ENCODE results near the gene CPM.

CPM gene

GRCh38 chr12:68932961-68933893, at the start of gene CPM:
CPM (minus strand) TSS chr12:68933171; CDS start chr12:68932837, 334 bp downstream.
- TF ChIP-seq CTCF (IDR thresholded peaks at IDR 0.05; ENCODE audit: low read depth, low read length): 0 out of 2 replicates have a peak, but pooled peaks have one; percentile 1
- Histone ChIP-seq H3K9me3 (ENCODE audit: severe bottlenecking) (peaks cover 6% of the 10 kb centered on the region), H3K36me3 (no peaks in the 10 kb centered on the region; the same call in 1 of the 2 replicates), H3K27me3 (ENCODE audit: insufficient read depth, low read depth, severe bottlenecking) (peaks cover 17% of the 10 kb centered on the region), H3K27ac (no peak within 1 kb of the TSS), H3K4me3 (ENCODE audit: low read depth, low read length) (peak within 1 kb of the TSS; percentile 66)
- peak; percentile 71 for DNase-seq

GRCh38 chr12:68981516-68981915, 48.5 kb upstream of the CPM start:
- Histone ChIP-seq H3K9me3 (ENCODE audit: severe bottlenecking) (peaks cover 6% of the 10 kb centered on the region), H3K27me3 (ENCODE audit: insufficient read depth, low read depth, severe bottlenecking) (no peaks in the 10 kb centered on the region)
- TF ChIP-seq CTCF (IDR thresholded peaks at IDR 0.05; ENCODE audit: low read depth, low read length): no peak

GRCh38 chr12:68980476-68981212, 47.7 kb upstream of the CPM start:
- Histone ChIP-seq H3K27ac (no peak overlapping the region), H3K27me3 (ENCODE audit: insufficient read depth, low read depth, severe bottlenecking) (no peaks in the 10 kb centered on the region), H3K36me3 (no peaks in the 10 kb centered on the region), H3K9me3 (ENCODE audit: severe bottlenecking) (peaks cover 6% of the 10 kb centered on the region), H3K4me3 (ENCODE audit: low read depth, low read length) (no peak overlapping the region)
- no peak for DNase-seq
- no peak for TF ChIP-seq CTCF (IDR thresholded peaks at IDR 0.05; ENCODE audit: low read depth, low read length)

More at GRCh38 chr12:68981516-68981915, 48.5 kb upstream of the CPM start:
- no peak overlapping the region for H3K4me3 ChIP-seq (ENCODE audit: low read depth, low read length)
- no peak for DNase-seq
- H3K27ac ChIP-seq: no peak overlapping the region
- no peaks in the 10 kb centered on the region for H3K36me3 ChIP-seq

- no peaks in the 10 kb centered on the region for H3K27me3 ChIP-seq (ENCODE audit: insufficient read depth, low read depth, severe bottlenecking)
Measured at GRCh38 chr12:68978678-68979077, 45.7 kb upstream of the CPM start.

More at GRCh38 chr12:68978678-68979077, 45.7 kb upstream of the CPM start:
- DNase-seq: no peak
- Histone ChIP-seq H3K9me3 (ENCODE audit: severe bottlenecking) (peaks cover 6% of the 10 kb centered on the region), H3K36me3 (no peaks in the 10 kb centered on the region), H3K4me3 (ENCODE audit: low read depth, low read length) (no peak overlapping the region), H3K27ac (no peak overlapping the region)
- TF ChIP-seq CTCF (IDR thresholded peaks at IDR 0.05; ENCODE audit: low read depth, low read length): no peak
